K562 (cell line): ENCODE data around the gene UNC45A. TPM values are rescaled to one million over a fixed set of nuclear protein-coding genes. Genes with fewer than 3 reads are reported as not detected.

Source experiments
- ATAC-seq: fragments of 200-7000 bp; cut with Tn5 transposase; 3 replicates; pipeline ENCODE4 v1.9.1; 2020; ENCODE audit warnings: moderate library complexity
- BruUV-seq: library from RNA; stranded (reverse); fragments of 400-500 nt; replicated peaks from 2 replicates; lab custom pipeline; 2021; lab: Mats Ljungman, UMichigan
- CTCF ChIA-PET: fragments of 300-600 bp; formaldehyde crosslinking; extraction: SDS; loops from one replicate; lab custom pipeline; 2021; ENCODE audit warnings: low intra/inter-chr PET ratio; lab: Yijun Ruan, JAX
- POLR2A ChIA-PET: fragments of 300-600, 350-650 bp; sonication (Branson Sonifier 250); formaldehyde crosslinking; extraction: SDS; loops from one replicate; lab custom pipeline; 2021; ENCODE audit warnings: antibody characterized with exemption, inconsistent platforms; lab: Yijun Ruan, JAX
- DNase-seq, 4 experiments: peaks; one replicate each; pipeline versions ENCODE4 v3.0.0 to v3.0.0-alpha.2; 2011 to 2018; ENCODE audit warnings: low spot score in 3 of 4, mixed read lengths in 3 of 4; ENCODE audit errors: extremely low read depth in 1 of 4
- FAIRE-seq: peaks from 2 replicates; lab custom pipeline; 2011; peaks lifted over from hg19 to GRCh38; lab: Jason Lieb, UNC
- H2AFZ ChIP-seq: 2 replicates; pipeline ENCODE4 v1.6.0; 2011; ENCODE audit warnings: low read depth, low read length, control low read depth, inconsistent platforms
- H3K27ac ChIP-seq: fragments of 200-600 bp; 3 replicates; pipeline ENCODE4 v1.8.0; 2011; ENCODE audit warnings: low read depth, mild to moderate bottlenecking, control low read depth, inconsistent platforms, low read length, moderate library complexity, mixed read lengths; ENCODE audit errors: extremely low read depth
- H3K27me3 ChIP-seq, 2 experiments: fragments of 300-600 bp in 1 of 2; 2 replicates in 1 of 2; 3 replicates in 1 of 2; pipeline versions ENCODE4 v1.6.0 to v1.8.0; 2011; ENCODE audit warnings: inconsistent platforms in 2 of 2, low read length in 2 of 2, mild to moderate bottlenecking in 1 of 2, mixed read lengths in 1 of 2, moderate library complexity in 1 of 2; ENCODE audit not compliant: control insufficient read depth in 2 of 2, insufficient read depth in 2 of 2
- H3K36me3 ChIP-seq: fragments of 300-600 bp; 3 replicates; pipeline ENCODE4 v1.8.0; 2011; ENCODE audit warnings: mild to moderate bottlenecking, low read length, inconsistent platforms; ENCODE audit not compliant: control insufficient read depth, insufficient read depth
- H3K4me1 ChIP-seq, 2 experiments: fragments of 200-600 bp in 1 of 2; replicated peaks in 1 of 2; 2 replicates in 1 of 2; 3 replicates in 1 of 2; pipeline versions ENCODE4 v1.5.1 to v1.8.0; 2011; ENCODE audit warnings: inconsistent platforms in 2 of 2, low read length in 2 of 2, mild to moderate bottlenecking in 1 of 2, mixed read lengths in 1 of 2, moderate library complexity in 1 of 2; ENCODE audit not compliant: control insufficient read depth in 2 of 2, insufficient read depth in 2 of 2
- H3K4me2 ChIP-seq: 2 replicates; pipeline ENCODE4 v1.6.1; 2011; ENCODE audit warnings: low read length, control low read depth, inconsistent platforms, mixed read lengths; ENCODE audit not compliant: insufficient read depth
- H3K4me3 ChIP-seq: fragments of 200-600 bp; sonication (generic), shearing (Covaris generic); 2 replicates; pipeline ENCODE4 v1.5.1; 2016; ENCODE audit warnings: control low read depth, inconsistent platforms
- H3K79me2 ChIP-seq: fragments of 200-600 bp; 3 replicates; pipeline ENCODE4 v1.8.0; 2011; ENCODE audit warnings: low read length, inconsistent platforms; ENCODE audit not compliant: control insufficient read depth, insufficient read depth
- H3K9ac ChIP-seq, 2 experiments: 2 replicates each; pipeline versions ENCODE4 v1.6.0 to v1.6.1; 2011; ENCODE audit warnings: low read depth in 2 of 2, low read length in 2 of 2, control low read depth in 1 of 2, inconsistent platforms in 1 of 2, mild to moderate bottlenecking in 1 of 2, mixed read lengths in 1 of 2; ENCODE audit not compliant: insufficient read depth in 1 of 2
- H3K9me1 ChIP-seq: one replicate; pipeline ENCODE4 v1.6.0; 2011; ENCODE audit warnings: inconsistent platforms, mild to moderate bottlenecking, low read length, moderate library complexity; ENCODE audit not compliant: control insufficient read depth, insufficient read depth
- H3K9me3 ChIP-seq: replicated peaks from 2 replicates; pipeline ENCODE4 v1.5.1; 2011; ENCODE audit warnings: low read depth, low read length, inconsistent platforms; ENCODE audit not compliant: control insufficient read depth, insufficient read depth
- H4K20me1 ChIP-seq: replicated peaks from 2 replicates; pipeline ENCODE4 v1.6.1; 2011; ENCODE audit warnings: low read length, inconsistent platforms, mixed read lengths; ENCODE audit not compliant: control insufficient read depth, insufficient read depth
- ATF1 ChIP-seq, 2 experiments: fragments of 450-650 bp in 1 of 2; IDR thresholded peaks; 2 replicates each; pipeline ENCODE4 v1.6.1; 2016; ENCODE audit warnings: missing compliant biosample characterization in 1 of 2, missing genetic modification characterization in 1 of 2
- CREB3 ChIP-seq: fragments of 450-650 bp; conservative IDR thresholded peaks from 2 replicates; pipeline ENCODE4 v1.6.1; 2016; ENCODE audit warnings: missing genetic modification characterization, low read depth, mild to moderate bottlenecking, missing compliant biosample characterization, moderate library complexity
- EGR1 ChIP-seq: fragments of 450-650 bp; conservative IDR thresholded peaks from 2 replicates; pipeline ENCODE4 v1.6.1; 2017; ENCODE audit warnings: mild to moderate bottlenecking
- POLR2G ChIP-seq: fragments of 200-400 bp; formaldehyde crosslinking; IDR thresholded peaks from 2 replicates; pipeline ENCODE4 v1.6.1; 2017; ENCODE audit warnings: low read depth, mild to moderate bottlenecking, antibody characterized with exemption, low read length, moderate library complexity
- SPI1 ChIP-seq: IDR thresholded peaks from 2 replicates; pipeline ENCODE4 v1.6.1; 2011; ENCODE audit warnings: low read depth, low read length, control low read depth, borderline replicate concordance
- TCFL5 ChIP-seq: fragments of 250-450 bp; sonication (Bioruptor Pico); conservative IDR thresholded peaks from 2 replicates; pipeline ENCODE4 v1.6.1; 2021; ENCODE audit warnings: mild to moderate bottlenecking, moderate library complexity, matching md5 sums
- TRIM25 ChIP-seq: fragments of 450-650 bp; IDR thresholded peaks from 2 replicates; pipeline ENCODE4 v1.7.0; 2016; ENCODE audit warnings: borderline replicate concordance
- ZFPM2 ChIP-seq: fragments of 250-450 bp; sonication (Bioruptor Pico); IDR thresholded peaks from 2 replicates; pipeline ENCODE4 v1.5.1; 2022; ENCODE audit warnings: mild to moderate bottlenecking
- WGBS: fragments of 100-300 bp; shearing (Covaris generic); methylation state at CpG from one replicate; pipeline ENCODE4 v1.1.6; 2016; ENCODE audit warnings: low coverage, mixed read lengths; ENCODE audit not compliant: insufficient coverage; ENCODE audit errors: missing lambda C conversion rate; 5-methylcytosine and 5-hydroxymethylcytosine counted together
- in situ Hi-C: fragments of 300-500 bp; cut with MboI; formaldehyde crosslinking; loops from 4 replicates; pipeline ENCODE4 v1.15.0; 2018; ENCODE audit warnings: inconsistent platforms, mixed read lengths
- intact Hi-C: fragments of 100-400 bp; cut with micrococcal nuclease; formaldehyde crosslinking; loops from 2 replicates; pipeline ENCODE4 v1.14.2; 2022
- polyA plus RNA-seq, 8 experiments: library from polyadenylated mRNA; depleted of rRNA in 4 of 8; stranded (reverse) in 5 of 8; unstranded in 3 of 8; fragments of >200 nt; fragmentation: Nextera tagmentation in 2 of 8; fragmentation: Illumina TruSeq in 1 of 8; extraction: Ambion mirVana in 2 of 8; extraction: Trizol in 1 of 8; gene quantifications; 2 replicates each; pipeline versions ENCODE4 v1.2.1 to v1.2.3, GENCODE V29; 2011 to 2014; ENCODE audit warnings: inconsistent platforms in 1 of 8, missing spikeins in 1 of 8
- total RNA-seq, 7 experiments: library from RNA; depleted of rRNA in 6 of 7; stranded (reverse); fragments of >200 nt in 6 of 7; fragmentation: Illumina TruSeq in 2 of 7; extraction: Trizol in 2 of 7; gene quantifications; 2 replicates each; pipeline versions ENCODE4 v1.2.1 to v1.2.3, GENCODE V29; 2011 to 2021; ENCODE audit warnings: low replicate concordance in 1 of 7

Gene UNC45A
- total and polyA plus RNA-seq, 9 of the 15 experiments (the other 6 are each of a cell fraction or from before 2014, with no cell fraction given) = 22.4 to 79.3 (median 43.7) TPM

GRCh38 chr15:90948506-90948905 lies 13.4 kb downstream of the UNC45A start:
- peaks cover 13 to 36% of the 10 kb centered on the region in 2 experiments; a peak in 4 of 5 replicates for H3K4me1 ChIP-seq
- H3K27ac ChIP-seq = no peak overlapping the region; the same call in 2 of the 3 replicates
- ATAC-seq = no peak
- 92% methylated on average over 7 of the region's 8 CpGs for WGBS
- no peaks in the 10 kb centered on the region for H3K9me3 ChIP-seq
- H3K79me2 ChIP-seq = no peaks in the 10 kb centered on the region
- POLR2A ChIA-PET = interaction anchor here (0.8 to 2.5 kb wide), 6 partner anchors 9 to 74 kb away, joined by 3 to 20 read pairs (median 8); partner anchors contain the start of genes HDDC3 and UNC45A
- peaks cover 87% of the 10 kb centered on the region for H3K36me3 ChIP-seq
- in situ Hi-C loops (no loop called here), intact Hi-C loops (loop anchor here (5.0 kb wide), 1 partner anchor 84 kb away; no protein-coding TSS in a partner anchor)
- 0 out of 2 replicates have a peak, but pooled peaks cover 5% of the 10 kb centered on the region for H4K20me1 ChIP-seq
- H3K27me3 ChIP-seq = no peaks in the 10 kb centered on the region
- H3K4me2 ChIP-seq = no peak overlapping the region
- no peak overlapping the region for H3K4me3 ChIP-seq
- FAIRE-seq = no peak
- TF ChIP-seq POLR2G (0 out of 2 replicates have a peak, but pooled peaks have one; percentile 7), ZFPM2 (CRISPR knock-in tag) (no peak)
- H2AFZ ChIP-seq = no peak overlapping the region
- H3K9ac ChIP-seq = peak overlapping the region in 1 of 2 experiments; percentile 1; a peak in 1 of 4 replicates
- DNase-seq = no peak
- H3K9me1 ChIP-seq = peaks cover 3% of the 10 kb centered on the region
- CTCF ChIA-PET = no interaction called here
- BruUV-seq = no TSS peak

- FAIRE-seq = no peak
- Histone ChIP-seq H3K27me3 (no peaks in the 10 kb centered on the region), H3K9me3 (no peaks in the 10 kb centered on the region), H4K20me1 (0 out of 2 replicates have a peak, but pooled peaks cover 5% of the 10 kb centered on the region), H3K9ac (peak overlapping the region; percentile 63 to 89), H3K9me1 (peaks cover 3% of the 10 kb centered on the region), H3K4me1 (peaks cover 19 to 52% of the 10 kb centered on the region in 2 experiments; a peak in 4 of 5 replicates), H3K27ac (peak overlapping the region; percentile 88), H3K79me2 (peaks cover under 1% of the 10 kb centered on the region; the same call in 1 of the 3 replicates), H2AFZ (peak overlapping the region; percentile 64; the same call in 1 of the 2 replicates), H3K4me3 (no peak overlapping the region), H3K4me2 (peak overlapping the region; percentile 58), H3K36me3 (peaks cover 77% of the 10 kb centered on the region)
- DNase-seq = no peak
- ChIA-PET POLR2A (interaction anchor here (0.7 to 2.5 kb wide), 7 partner anchors 9 to 41 kb away, joined by 3 to 20 read pairs (median 6); partner anchors contain the start of genes HDDC3 and UNC45A), CTCF (interaction anchor here (0.7 kb wide), 1 partner anchor 277 kb away, joined by 5 read pairs; no protein-coding TSS in a partner anchor)
- in situ Hi-C loops = no loop called here
- BruUV-seq = no TSS peak
- intact Hi-C loops = loop anchor here (5.0 kb wide), 1 partner anchor 82 kb away; no protein-coding TSS in a partner anchor
- ATAC-seq = no peak
- WGBS = 95% methylated on average over 21 of the region's 23 CpGs
- TF ChIP-seq EGR1 (no peak), CREB3 (tag) (0 out of 2 replicates have a peak, but pooled peaks have one; percentile 13), SPI1 (no peak), TCFL5 (CRISPR knock-in tag) (no peak), ATF1 (CRISPR knock-in tag; IDR thresholded peaks at IDR 0.05) (no peak), ATF1 (tag; IDR thresholded peaks at IDR 0.05) (0 out of 2 replicates have a peak, but pooled peaks have one; percentile 38), TRIM25 (no peak)
Measured at GRCh38 chr15:90949979-90950675, 15.0 kb downstream of the UNC45A start.
